Panc1 (cell line): ENCODE data around the gene USH2A. TPM values are rescaled to one million over a fixed set of nuclear protein-coding genes. Genes with fewer than 3 reads are reported as not detected.

Experiments used
- ATAC-seq: fragments of 200-7000 bp; cut with Tn5 transposase; 2 replicates; pipeline ENCODE4 v1.9.1; 2020; ENCODE audit warnings: mild to moderate bottlenecking, moderate library complexity
- BruUV-seq: library from RNA; stranded (reverse); fragments of 400-500 nt; replicated peaks from 2 replicates; lab custom pipeline; 2021; lab: Mats Ljungman, UMichigan
- CTCF ChIA-PET: fragments of 300-600 bp; sonication (Branson Sonifier 250); formaldehyde crosslinking; loops from one replicate; lab custom pipeline; 2022; ENCODE audit warnings: antibody characterized with exemption; lab: Charles Lee
- POLR2A ChIA-PET: fragments of 300-600 bp; sonication (Branson Sonifier 250); formaldehyde crosslinking; loops from one replicate; lab custom pipeline; 2022; ENCODE audit warnings: antibody characterized with exemption; lab: Charles Lee
- DNase-seq: peaks from one replicate; pipeline ENCODE4 v3.0.0-alpha.2; 2010; ENCODE audit warnings: low read depth, low spot score
- H3K27ac ChIP-seq: 2 replicates; pipeline ENCODE4 v1.5.1; 2011; ENCODE audit warnings: mild to moderate bottlenecking, low read length, inconsistent platforms
- H3K27me3 ChIP-seq: fragments of 200-500 bp; sonication (Bioruptor generic); 2 replicates; pipeline ENCODE4 v1.6.0; 2014; ENCODE audit warnings: low read length, inconsistent platforms; ENCODE audit not compliant: control insufficient read depth, insufficient read depth
- H3K36me3 ChIP-seq: fragments of 200-500 bp; sonication (Bioruptor generic); 2 replicates; pipeline ENCODE4 v1.5.1; 2014; ENCODE audit warnings: inconsistent platforms, mild to moderate bottlenecking, low read length, moderate library complexity; ENCODE audit not compliant: control insufficient read depth, insufficient read depth
- H3K4me1 ChIP-seq: 2 replicates; pipeline ENCODE4 v1.5.1; 2011; ENCODE audit warnings: inconsistent platforms, mild to moderate bottlenecking, low read length, moderate library complexity; ENCODE audit not compliant: control insufficient read depth, insufficient read depth
- H3K4me3 ChIP-seq, 2 experiments: 2 replicates each; pipeline ENCODE4 v1.5.1; 2011 to 2012; ENCODE audit warnings: low read depth in 2 of 2, low read length in 2 of 2, mild to moderate bottlenecking in 2 of 2, inconsistent platforms in 1 of 2, moderate library complexity in 1 of 2
- H3K9me3 ChIP-seq: fragments of 200-500 bp; sonication (Bioruptor generic); 2 replicates; pipeline ENCODE4 v1.5.1; 2014; ENCODE audit warnings: low read depth, mild to moderate bottlenecking, inconsistent platforms, low read length, moderate library complexity; ENCODE audit not compliant: control insufficient read depth, insufficient read depth
- CTCF ChIP-seq: fragments of 450-650 bp; IDR thresholded peaks from 2 replicates; pipeline ENCODE4 v1.5.1; 2017; ENCODE audit warnings: mild to moderate bottlenecking
- POLR2AphosphoS5 ChIP-seq: IDR thresholded peaks from 2 replicates; pipeline ENCODE4 v1.6.1; 2012; ENCODE audit warnings: mild to moderate bottlenecking, low read depth, low read length, moderate library complexity
- REST ChIP-seq, 2 experiments: IDR thresholded peaks; 2 replicates each; pipeline ENCODE4 v1.6.1; 2011 to 2012; ENCODE audit warnings: low read depth in 2 of 2, control low read depth in 1 of 2, low read length in 1 of 2, mild to moderate bottlenecking in 1 of 2, moderate library complexity in 1 of 2; ENCODE audit not compliant: insufficient read depth in 1 of 2
- SIN3A ChIP-seq: IDR thresholded peaks from 2 replicates; pipeline ENCODE4 v1.6.1; 2012; ENCODE audit warnings: low read depth, mild to moderate bottlenecking, low read length, moderate library complexity, borderline replicate concordance; ENCODE audit not compliant: insufficient read depth
- TCF7L2 ChIP-seq: IDR thresholded peaks from 2 replicates; pipeline ENCODE4 v1.6.1; 2011; ENCODE audit warnings: mild to moderate bottlenecking, low read depth, low read length, inconsistent platforms
- in situ Hi-C: cut with HindIII; loops from 2 replicates; pipeline ENCODE4 v1.10.0; 2016; ENCODE audit warnings: low sequenced_read_pairs, low pct_unique_long_range_greater_than_20kb
- intact Hi-C: fragments of 100-400 bp; cut with micrococcal nuclease; formaldehyde crosslinking; loops from one replicate; pipeline ENCODE4 v1.10.0; 2022; ENCODE audit not compliant: unreplicated experiment
- total RNA-seq: library from RNA; stranded (reverse); gene quantifications from one replicate; pipeline ENCODE4 v1.2.1, GENCODE V29; 2021; ENCODE audit not compliant: unreplicated experiment

Gene USH2A
- total RNA-seq, 1 experiment from 2014 or later: not detected

GRCh38 chr1:215875236-215875635 lies 548.0 kb downstream of the USH2A start:
- Histone ChIP-seq H3K27ac (no peak overlapping the region), H3K36me3 (no peaks in the 10 kb centered on the region), H3K4me1 (no peaks in the 10 kb centered on the region), H3K4me3 (no peak overlapping the region), H3K27me3 (no peaks in the 10 kb centered on the region), H3K9me3 (no peaks in the 10 kb centered on the region)
- BruUV-seq: no TSS peak
- ChIA-PET POLR2A (no interaction called here), CTCF (no interaction called here)
- intact Hi-C loops (no loop called here), in situ Hi-C loops (no loop called here)
- DNase-seq (no peak), ATAC-seq (no peak)
- TF ChIP-seq CTCF (no peak), TCF7L2 (no peak), REST (IDR thresholded peaks at IDR 0.05; ENCODE audit: insufficient read depth in 1 of 2, low read depth in 2 of 2, low read length in 1 of 2) (no peak), POLR2AphosphoS5 (no peak), SIN3A (no peak)

- H3K4me1 ChIP-seq: no peaks in the 10 kb centered on the region
- H3K27me3 ChIP-seq: no peaks in the 10 kb centered on the region
- DNase-seq (no peak), ATAC-seq (no peak)
- no peak overlapping the region for H3K27ac ChIP-seq
- in situ Hi-C loops: no loop called here
- TF ChIP-seq TCF7L2: no peak
- CTCF ChIA-PET: no interaction called here
- H3K4me3 ChIP-seq: no peak overlapping the region
- H3K9me3 ChIP-seq: no peaks in the 10 kb centered on the region
- H3K36me3 ChIP-seq: no peaks in the 10 kb centered on the region
- intact Hi-C loops: no loop called here
- POLR2A ChIA-PET: no interaction called here
- BruUV-seq: no TSS peak
These were observed 550.6 kb downstream of the USH2A start for GRCh38 chr1:215872658-215873057.

GRCh38 chr1:215868500-215868899 lies 554.7 kb downstream of the USH2A start:
- no peaks in the 10 kb centered on the region for H3K36me3 ChIP-seq
- in situ Hi-C loops: no loop called here
- DNase-seq: no peak
- intact Hi-C loops: no loop called here
- no peaks in the 10 kb centered on the region for H3K27me3 ChIP-seq
- H3K27ac ChIP-seq: no peak overlapping the region
- ChIA-PET CTCF (no interaction called here), POLR2A (no interaction called here)
- ATAC-seq: no peak
- H3K4me3 ChIP-seq: no peak overlapping the region
- BruUV-seq: no TSS peak
- H3K9me3 ChIP-seq: no peaks in the 10 kb centered on the region
- H3K4me1 ChIP-seq: no peaks in the 10 kb centered on the region
- TF ChIP-seq TCF7L2 (no peak), REST (IDR thresholded peaks at IDR 0.05; ENCODE audit: insufficient read depth in 1 of 2, low read depth in 2 of 2, low read length in 1 of 2) (no peak), CTCF (no peak), POLR2AphosphoS5 (no peak), SIN3A (no peak)
